K562 (cell line): ENCODE data around the gene KCNG4. TPM values are rescaled to one million over a fixed set of nuclear protein-coding genes. Genes with fewer than 3 reads are reported as not detected.

Experiments
- L3MBTL2 ChIP-seq: fragments of 450-650 bp; IDR thresholded peaks from 2 replicates; pipeline ENCODE4 v1.6.1; 2016; ENCODE audit warnings: mild to moderate bottlenecking, moderate library complexity
- MAFK ChIP-seq: IDR thresholded peaks from 2 replicates; pipeline ENCODE4 v1.6.1; 2011; ENCODE audit warnings: low read length, improper control_type of control experiment
- NFRKB ChIP-seq: fragments of 450-650 bp; IDR thresholded peaks from 2 replicates; pipeline ENCODE4 v1.6.1; 2016; ENCODE audit warnings: low read depth
- PBX2 ChIP-seq, 2 experiments: IDR thresholded peaks in 1 of 2; conservative IDR thresholded peaks in 1 of 2; 2 replicates each; pipeline ENCODE4 v1.6.1; 2016; ENCODE audit warnings: low read depth in 2 of 2, mild to moderate bottlenecking in 1 of 2, missing compliant biosample characterization in 1 of 2, missing genetic modification characterization in 1 of 2, moderate library complexity in 1 of 2
- PTTG1 ChIP-seq: fragments of 450-650 bp; IDR thresholded peaks from 2 replicates; pipeline ENCODE4 v1.6.1; 2016; ENCODE audit warnings: low read depth, mild to moderate bottlenecking, missing genetic modification characterization, missing compliant biosample characterization
- RERE ChIP-seq: sonication (generic); formaldehyde crosslinking; IDR thresholded peaks from 2 replicates; pipeline ENCODE4 v1.8.0; 2023; ENCODE audit warnings: missing genetic modification reagents, mild to moderate bottlenecking, borderline replicate concordance
- SAP30 ChIP-seq: fragments of 200-600 bp; sonication (generic); IDR thresholded peaks from 2 replicates; pipeline ENCODE4 v1.6.1; 2012; ENCODE audit warnings: borderline replicate concordance, low read depth, mild to moderate bottlenecking, moderate library complexity, low read length, control low read depth, inconsistent platforms; ENCODE audit not compliant: insufficient read depth, poor library complexity, severe bottlenecking
- SMARCC2 ChIP-seq: fragments of 450-650 bp; IDR thresholded peaks from 2 replicates; pipeline ENCODE4 v1.6.1; 2017; ENCODE audit warnings: antibody characterized with exemption, moderate library complexity, mild to moderate bottlenecking, low read depth
- SP1 ChIP-seq: sonication (generic); formaldehyde crosslinking; IDR thresholded peaks from 2 replicates; pipeline ENCODE4 v1.8.1; 2022; ENCODE audit warnings: mild to moderate bottlenecking, missing genetic modification reagents
- TAF9B ChIP-seq: fragments of 450-650 bp; IDR thresholded peaks from 2 replicates; pipeline ENCODE4 v1.6.1; 2018; ENCODE audit warnings: mild to moderate bottlenecking; ENCODE audit not compliant: partially characterized antibody
- TFE3 ChIP-seq: fragments of 450-650 bp; formaldehyde crosslinking; IDR thresholded peaks from 2 replicates; pipeline ENCODE4 v1.4.0; 2020; ENCODE audit warnings: mild to moderate bottlenecking, mixed read lengths
- TSC22D4 ChIP-seq: fragments of 450-650 bp; IDR thresholded peaks from 2 replicates; pipeline ENCODE4 v1.6.1; 2016; ENCODE audit warnings: missing genetic modification characterization, missing biosample characterization, control low read depth
- ZNF445 ChIP-seq: fragments of 250-450 bp; sonication (Bioruptor Pico); IDR thresholded peaks from 2 replicates; pipeline ENCODE4 v1.4.0; 2020; ENCODE audit warnings: low read depth, mild to moderate bottlenecking, moderate library complexity
- ZNF699 ChIP-seq: fragments of 250-450 bp; sonication (Bioruptor Pico); IDR thresholded peaks from 2 replicates; pipeline ENCODE4 v1.8.0; 2021; ENCODE audit warnings: mild to moderate bottlenecking, moderate library complexity; ENCODE audit not compliant: insufficient replicate concordance
- ZNF75A ChIP-seq: fragments of 450-650 bp; formaldehyde crosslinking; IDR thresholded peaks from 2 replicates; pipeline ENCODE4 v1.4.0; 2020; ENCODE audit warnings: mild to moderate bottlenecking
- polyA plus RNA-seq, 8 experiments: library from polyadenylated mRNA; depleted of rRNA in 4 of 8; stranded (reverse) in 5 of 8; unstranded in 3 of 8; fragments of >200 nt; fragmentation: Nextera tagmentation in 2 of 8; fragmentation: Illumina TruSeq in 1 of 8; extraction: Ambion mirVana in 2 of 8; extraction: Trizol in 1 of 8; gene quantifications; 2 replicates each; pipeline versions ENCODE4 v1.2.1 to v1.2.3, GENCODE V29; 2011 to 2014; ENCODE audit warnings: inconsistent platforms in 1 of 8, missing spikeins in 1 of 8
- total RNA-seq, 7 experiments: library from RNA; depleted of rRNA in 6 of 7; stranded (reverse); fragments of >200 nt in 6 of 7; fragmentation: Illumina TruSeq in 2 of 7; extraction: Trizol in 2 of 7; gene quantifications; 2 replicates each; pipeline versions ENCODE4 v1.2.1 to v1.2.3, GENCODE V29; 2011 to 2021; ENCODE audit warnings: low replicate concordance in 1 of 7

Gene KCNG4
- total and polyA plus RNA-seq, 9 of the 15 experiments (the other 6 are each of a cell fraction or from before 2014, with no cell fraction given) = not detected

- TF ChIP-seq PBX2 (CRISPR knock-in tag; IDR thresholded peaks at IDR 0.05; ENCODE audit: low read depth) (peak; percentile 78), PBX2 (tag; conservative IDR thresholded peaks at IDR 0.05; ENCODE audit: low read depth) (peak; percentile 76), TFE3 (CRISPR knock-in tag) (no peak), TSC22D4 (tag) (no peak), SAP30 (no peak), NFRKB (no peak), ZNF445 (CRISPR knock-in tag) (no peak), SMARCC2 (no peak), MAFK (no peak), ZNF75A (CRISPR knock-in tag) (no peak), SP1 (CRISPR knock-in tag) (no peak), PTTG1 (tag) (no peak), RERE (CRISPR knock-in tag) (no peak), ZNF699 (no peak), TAF9B (no peak), L3MBTL2 (peak; percentile 75)
Measured at GRCh38 chr16:84190731-84191388, 49.0 kb downstream of the KCNG4 start, which contains the start of gene ADAD2 (continued).
